Activated CD4-positive, CD25-positive, alpha-beta regulatory T cell treated with anti-CD3 and anti-CD28 coated beads, Interleukin-2, amount 50 U/mL, for 72 hours (primary cell): Measurements from ENCODE around the gene WAPL.
A peak's percentile ranks its signal among the peaks of the same experiment; 100 is the strongest.

Source experiments
- DNase-seq: peaks from one replicate; pipeline ENCODE4 v3.0.0; 2021

WAPL gene

DNA sequence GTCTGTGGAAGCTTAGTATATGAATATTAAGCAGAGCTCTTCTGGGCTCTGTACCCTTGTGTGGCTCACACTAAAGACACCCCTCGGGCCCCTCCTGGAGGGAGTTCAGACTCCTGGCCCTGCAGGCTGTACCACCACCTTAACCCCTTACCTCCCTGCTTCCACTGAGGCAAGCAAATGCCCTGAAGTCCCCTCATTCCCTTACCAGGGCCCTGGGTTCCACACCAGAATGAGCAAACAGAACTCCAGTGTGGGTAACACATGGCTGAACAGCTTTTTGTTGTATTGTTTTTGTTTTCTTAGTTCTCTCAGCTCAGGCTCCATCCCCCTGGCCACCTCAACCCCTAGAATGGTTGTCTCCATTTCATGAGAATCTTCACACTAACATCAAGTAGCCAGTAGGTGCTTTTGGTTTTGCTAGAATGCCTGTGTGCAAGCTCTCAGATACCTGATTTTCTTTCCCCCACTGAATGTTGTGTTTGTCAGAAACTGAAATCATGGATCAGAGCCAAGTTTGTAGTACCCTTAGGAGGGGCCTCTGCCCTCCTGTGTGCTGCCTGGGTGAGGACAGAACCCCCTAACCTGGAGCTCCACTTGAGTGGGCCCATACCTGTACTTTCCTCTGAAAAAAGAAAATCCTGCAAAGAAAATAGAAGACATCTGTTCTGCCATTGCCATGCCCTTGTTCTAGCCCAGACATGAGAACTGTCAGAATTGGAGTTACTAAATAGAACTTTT lies 2.8 kb upstream of the WAPL start:
- DNase-seq, result no peak

DNA sequence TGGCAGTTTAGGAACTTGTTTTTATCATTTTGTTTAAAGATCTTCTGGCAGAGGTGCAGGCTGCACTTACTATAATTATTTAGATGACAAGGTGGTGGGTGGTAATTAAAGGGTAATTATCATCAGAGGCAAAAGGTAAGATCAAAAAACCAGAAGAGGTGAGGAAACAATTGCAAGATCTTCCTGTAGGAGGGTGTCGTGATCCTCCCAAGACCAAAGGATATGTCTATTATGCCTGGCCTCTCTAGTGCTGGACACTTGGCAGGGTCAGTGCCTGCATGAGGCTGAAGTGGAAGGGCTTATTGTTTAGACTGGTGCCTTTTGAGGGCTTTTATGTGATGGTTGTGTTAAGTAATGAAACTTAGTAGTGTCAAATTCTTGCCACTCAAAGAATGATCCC lies 1.8 kb upstream of the WAPL start:
- no peak for DNase-seq

DNA sequence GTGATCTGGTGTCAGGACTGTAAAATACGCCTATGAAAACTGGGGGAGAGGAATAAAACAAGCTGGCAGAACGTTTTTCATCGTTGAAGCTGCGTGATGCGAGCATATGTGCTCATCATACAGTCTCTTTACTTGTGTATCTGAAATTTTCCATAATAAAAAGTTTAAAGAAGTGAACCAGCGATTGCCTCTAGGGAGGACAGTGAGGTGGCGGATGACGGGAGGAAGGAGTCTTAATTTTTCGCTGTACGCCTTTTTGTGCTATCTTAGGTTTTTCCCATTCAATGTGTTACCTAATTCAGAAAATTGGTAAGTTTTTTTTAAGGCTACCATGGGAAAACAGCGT lies 891 bp upstream of the WAPL start:
- no peak for DNase-seq

DNA sequence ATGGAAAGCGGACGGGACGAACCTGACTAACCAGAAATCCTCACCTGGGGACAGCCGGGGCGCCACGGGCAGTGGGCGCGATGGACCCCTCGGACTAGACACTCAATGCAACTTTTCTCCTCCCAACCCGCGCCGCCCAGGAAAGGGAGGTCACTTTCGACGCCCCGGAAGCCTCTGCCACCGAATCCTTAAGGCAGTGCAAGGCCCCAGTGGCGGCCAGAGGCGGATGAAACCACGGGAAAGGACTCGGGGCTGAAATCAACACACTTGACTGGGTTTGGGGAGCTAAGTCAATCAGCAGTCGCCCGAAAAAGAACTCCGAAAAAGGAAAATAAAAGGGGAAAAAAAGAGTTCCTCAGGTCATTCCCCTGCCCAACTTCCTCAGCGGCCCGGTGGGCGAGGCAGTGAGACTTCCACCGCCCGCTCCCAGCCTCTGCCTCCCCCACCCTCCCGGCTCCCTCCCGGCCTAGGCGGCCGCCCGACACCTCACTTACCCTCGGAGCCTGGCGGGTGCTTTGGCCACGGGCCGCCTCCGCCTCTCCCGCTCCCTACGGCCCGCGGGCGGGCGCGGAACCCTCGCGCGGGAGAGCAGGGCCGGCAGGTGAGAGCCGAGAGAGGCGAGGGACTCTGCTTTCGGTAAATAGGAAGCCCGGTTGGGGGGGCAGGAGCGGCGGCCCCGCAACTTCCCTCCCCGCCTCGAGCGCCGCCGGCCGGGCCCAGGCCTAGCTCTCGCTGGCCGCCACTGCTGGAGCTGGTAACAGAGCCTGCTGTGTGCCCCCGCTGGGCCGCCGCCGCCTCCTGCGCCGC lies 518 bp downstream of the WAPL start:
- peak; percentile 57 for DNase-seq

DNA sequence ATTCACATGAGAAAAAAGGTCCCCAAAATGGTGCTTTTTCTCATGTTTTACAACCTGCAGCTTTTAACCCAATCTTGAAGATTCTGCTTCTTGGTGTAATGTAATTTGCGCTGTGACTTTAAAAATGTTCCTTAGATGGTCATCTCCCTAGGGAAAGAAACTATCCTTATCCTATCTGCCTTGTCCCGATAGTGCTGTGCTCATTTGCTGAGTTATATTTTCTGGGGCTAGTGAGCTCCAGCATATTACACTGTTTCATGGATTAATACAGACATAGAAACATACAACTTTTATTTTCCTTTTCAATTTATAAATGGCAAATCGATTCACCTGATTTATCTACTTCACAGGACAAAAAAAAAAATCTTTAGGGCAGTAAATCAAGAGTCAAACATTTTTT lies 2.8 kb downstream of the WAPL start:
- DNase-seq, result no peak

DNA sequence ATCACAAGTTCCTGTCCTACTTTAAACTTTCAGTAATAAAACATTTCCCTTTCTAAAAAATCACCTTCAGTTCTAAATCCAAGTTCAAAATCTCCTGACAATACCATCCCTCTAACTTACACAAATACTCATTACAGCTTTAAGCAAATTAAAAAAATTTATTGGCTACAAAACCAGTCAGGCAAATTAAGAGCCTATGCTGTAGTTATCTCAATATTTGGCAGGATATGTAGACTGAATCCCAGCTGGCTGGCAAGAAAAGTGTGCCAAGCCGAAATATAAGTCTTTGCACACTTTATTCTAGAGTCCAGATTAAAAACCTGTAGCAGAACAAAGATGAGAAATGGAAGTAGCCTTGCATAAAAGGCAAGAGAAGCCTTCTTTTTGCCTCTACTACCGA lies 9.5 kb downstream of the WAPL start:
- no peak for DNase-seq

DNA sequence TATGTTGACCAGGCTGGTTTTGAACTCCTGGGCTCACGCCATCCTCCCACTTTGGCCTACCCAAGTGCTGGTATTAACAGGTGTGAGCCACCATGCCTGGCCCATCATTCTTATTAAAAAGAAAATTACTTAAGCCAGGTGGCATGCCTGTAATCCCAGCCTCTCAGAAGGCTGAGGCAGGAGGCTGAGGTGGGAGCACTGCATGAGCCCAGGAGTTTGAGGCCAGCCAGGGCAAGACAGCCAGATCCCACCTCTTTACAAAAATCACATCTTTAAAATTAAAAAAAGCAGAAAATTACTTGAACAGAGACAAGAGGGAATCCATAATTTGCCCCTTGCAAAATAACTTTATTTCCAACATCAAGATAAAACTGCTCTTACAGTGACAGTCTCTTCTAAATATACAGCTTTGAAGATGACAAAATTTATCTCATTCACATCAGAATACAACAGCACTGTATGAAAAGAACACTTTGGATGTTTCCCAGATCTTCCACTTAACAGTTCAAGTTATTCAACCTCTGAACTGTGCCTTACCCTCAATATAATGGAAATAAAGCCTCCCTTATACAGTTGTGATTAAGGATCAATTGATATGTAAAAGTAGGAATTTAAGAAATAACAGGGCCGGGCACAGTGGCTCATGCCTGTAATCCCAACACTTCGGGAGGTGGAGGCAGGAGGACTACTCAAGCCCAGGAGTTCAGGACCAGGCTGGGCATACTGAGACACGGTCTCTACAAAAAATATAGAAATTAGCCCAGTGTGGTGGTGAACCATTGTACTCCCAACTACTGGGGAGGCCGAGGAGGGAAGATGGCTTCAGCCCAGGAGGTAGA lies 10.3 kb downstream of the WAPL start:
- no peak for DNase-seq

DNA sequence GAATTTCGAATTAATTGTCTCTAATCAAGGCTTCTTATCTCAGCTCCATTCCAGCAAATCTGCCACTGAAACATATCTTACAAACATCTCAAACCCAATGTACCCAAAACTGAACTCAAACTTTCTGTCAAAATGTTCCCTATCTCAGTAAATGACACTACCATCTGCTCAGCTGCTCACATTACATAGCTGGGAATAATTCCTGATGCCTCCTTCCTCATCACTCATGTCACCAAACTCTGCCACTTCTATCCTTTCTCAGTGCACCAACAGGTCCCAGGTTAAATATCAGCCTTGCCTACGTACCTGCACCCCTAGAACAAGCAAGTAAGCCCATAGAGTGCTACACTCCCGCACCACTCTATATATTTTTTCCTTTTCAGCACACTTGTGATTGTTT lies 12.4 kb downstream of the WAPL start:
- no peak for DNase-seq

DNA sequence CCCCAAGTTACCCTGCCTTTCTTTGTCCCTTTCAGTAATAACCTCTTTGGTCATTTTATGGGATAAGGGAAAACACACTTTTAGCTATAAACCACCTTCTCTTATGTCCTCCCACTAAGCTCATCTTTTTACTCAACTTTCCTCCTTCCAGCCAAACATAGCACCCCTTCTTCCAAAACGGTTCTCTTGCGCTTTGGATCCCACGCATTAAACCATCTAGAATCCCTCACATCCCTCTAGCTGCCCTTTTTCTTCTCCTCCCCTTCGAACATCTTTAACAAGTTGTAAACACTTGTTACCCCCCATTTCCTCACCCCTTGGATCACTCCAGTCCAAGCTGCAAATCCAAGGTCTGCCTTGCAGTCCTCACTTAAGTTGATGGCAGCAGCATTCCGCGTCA lies 13.4 kb downstream of the WAPL start:
- no peak for DNase-seq

DNA sequence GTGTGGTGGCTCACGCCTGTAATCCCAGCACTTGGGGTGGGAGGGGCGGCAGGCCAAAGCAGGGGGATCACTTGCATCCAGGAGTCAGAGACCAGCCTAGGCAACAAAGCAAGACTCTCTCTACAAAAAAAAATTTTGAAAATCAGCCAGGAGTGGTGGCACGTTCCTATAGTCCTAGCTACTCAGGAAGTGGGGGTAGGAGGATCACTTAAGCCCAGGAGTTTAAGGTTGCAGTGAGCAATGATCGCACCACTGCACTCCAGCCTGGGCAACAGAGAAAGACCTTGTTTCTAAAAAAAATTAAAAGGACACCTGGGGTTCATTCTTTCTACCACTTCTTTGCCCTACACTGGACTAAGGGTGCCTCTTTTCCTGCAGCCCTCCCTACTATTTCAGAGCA lies 15.1 kb downstream of the WAPL start:
- no peak for DNase-seq

DNA sequence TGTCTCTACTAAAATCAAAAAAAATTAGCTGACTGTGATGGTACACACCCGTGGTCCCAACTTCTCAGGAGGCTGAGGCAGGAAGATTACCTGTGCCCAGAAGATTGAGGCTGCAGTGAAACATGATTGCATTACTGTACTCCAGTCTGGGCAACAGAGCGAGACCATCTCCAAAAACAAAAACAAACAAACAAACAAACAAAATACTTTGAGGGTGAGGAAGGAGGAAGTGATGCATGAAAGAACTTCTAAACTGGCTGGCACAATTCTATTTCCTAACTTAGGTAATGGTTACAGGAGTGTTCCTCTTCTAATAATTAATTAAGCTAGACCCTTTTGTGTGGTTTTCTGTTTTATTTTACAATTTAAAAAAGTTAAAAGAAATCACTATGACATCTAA lies 15.5 kb downstream of the WAPL start:
- DNase-seq, result no peak

DNA sequence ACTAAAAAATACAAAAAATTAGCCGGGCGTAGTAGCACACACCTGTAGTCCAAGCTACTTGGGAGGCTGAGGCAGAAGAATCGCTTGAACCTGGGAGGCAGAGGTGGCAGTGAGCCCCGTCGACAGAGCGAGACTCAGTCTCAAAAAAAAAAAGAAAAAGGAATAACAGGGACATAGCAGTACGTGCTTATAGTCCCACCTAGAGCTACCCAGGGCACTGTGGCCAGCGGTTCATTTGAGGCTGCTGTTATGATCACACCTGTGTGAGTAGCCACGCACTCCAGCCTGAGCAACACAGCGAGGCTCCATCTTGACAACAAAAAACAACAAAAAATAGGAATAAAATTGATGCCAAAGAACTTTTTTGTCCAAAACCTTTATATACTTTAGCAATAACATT lies 17.1 kb downstream of the WAPL start:
- DNase-seq, result no peak

DNA sequence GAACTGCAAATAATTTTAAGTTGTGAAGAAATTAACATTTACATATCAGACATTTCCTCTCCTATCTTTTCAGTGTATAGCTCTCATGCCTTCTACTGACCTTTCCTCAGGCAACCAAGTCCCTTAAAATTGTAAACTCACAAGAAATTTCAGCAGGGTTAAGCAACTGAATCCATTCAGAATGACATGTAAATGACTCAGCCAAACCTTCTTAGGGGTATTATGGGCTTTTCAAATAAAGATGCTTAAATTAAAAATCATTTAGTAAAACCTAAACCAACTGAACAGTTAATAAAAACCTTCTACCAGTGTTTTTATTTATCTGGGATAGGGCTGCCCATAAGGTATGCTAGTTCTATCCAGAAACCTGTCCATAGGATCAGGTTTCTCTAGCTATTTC lies 20.7 kb downstream of the WAPL start:
- DNase-seq, result no peak

DNA sequence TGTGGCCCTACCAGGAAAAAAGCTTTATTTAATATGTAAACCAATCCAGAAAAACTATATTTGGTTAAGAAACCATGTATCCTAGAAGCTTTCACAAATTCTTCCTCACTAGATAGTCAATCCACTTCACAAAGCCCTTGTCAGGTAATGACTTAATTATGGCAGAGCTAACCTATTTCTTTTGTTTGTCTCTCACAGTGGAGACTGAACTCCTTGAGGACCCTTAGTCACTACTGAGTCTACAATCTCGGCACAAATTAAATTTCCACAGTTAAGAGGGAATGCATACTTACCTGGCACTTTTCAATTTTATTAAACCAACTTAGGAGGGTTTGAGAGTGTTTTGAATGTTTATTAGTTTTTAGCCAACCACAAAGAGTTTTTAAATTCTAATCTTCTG lies 23.0 kb downstream of the WAPL start:
- DNase-seq, result no peak

DNA sequence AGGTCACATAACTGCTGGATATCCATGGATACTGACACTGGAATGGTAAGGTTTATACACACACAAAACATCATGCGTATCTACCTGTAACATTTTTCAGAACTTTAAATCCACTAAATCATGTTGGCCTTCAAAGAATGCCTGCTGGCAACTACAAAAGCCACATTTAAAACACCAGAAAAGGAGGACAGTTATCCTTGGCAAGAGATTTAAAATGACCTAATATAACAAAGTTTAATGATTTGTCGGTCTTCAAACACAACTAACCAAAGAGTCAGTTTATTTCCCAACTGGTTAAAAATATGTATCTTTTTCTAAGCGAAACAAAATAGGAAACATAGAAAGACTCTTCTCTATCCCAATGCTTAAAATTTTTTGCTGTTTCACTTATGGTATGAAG lies 24.0 kb downstream of the WAPL start:
- no peak for DNase-seq

DNA sequence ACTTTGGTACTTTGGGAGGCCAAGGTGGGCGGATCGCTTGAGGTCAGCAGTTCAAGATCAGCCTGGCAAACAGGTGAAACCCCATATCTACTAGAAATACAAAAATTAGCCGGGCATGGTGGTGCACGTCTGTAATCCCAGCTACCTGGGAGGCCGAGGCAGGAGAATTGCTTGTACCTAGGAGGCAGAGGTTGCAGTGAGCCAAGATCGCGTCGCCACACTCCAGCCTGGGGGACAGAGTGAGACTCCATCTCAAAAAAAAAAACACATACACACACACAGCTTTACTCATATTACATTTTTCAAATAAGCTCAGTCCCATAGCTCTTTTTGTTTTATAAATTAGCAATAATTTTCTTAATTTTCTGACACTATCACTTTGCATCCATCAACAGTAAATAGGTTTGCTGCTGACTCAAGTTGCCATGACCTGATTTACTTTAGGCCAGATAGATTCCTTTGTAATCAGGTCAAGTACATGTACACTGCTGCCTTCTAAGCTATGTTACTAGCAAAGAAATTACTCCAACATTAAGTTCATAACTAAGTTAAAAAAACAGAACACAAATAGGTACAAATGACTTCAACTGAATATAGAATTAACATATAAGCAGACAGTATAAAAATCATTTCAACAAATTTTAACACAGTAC lies 31.5 kb downstream of the WAPL start:
- DNase-seq, result no peak

DNA sequence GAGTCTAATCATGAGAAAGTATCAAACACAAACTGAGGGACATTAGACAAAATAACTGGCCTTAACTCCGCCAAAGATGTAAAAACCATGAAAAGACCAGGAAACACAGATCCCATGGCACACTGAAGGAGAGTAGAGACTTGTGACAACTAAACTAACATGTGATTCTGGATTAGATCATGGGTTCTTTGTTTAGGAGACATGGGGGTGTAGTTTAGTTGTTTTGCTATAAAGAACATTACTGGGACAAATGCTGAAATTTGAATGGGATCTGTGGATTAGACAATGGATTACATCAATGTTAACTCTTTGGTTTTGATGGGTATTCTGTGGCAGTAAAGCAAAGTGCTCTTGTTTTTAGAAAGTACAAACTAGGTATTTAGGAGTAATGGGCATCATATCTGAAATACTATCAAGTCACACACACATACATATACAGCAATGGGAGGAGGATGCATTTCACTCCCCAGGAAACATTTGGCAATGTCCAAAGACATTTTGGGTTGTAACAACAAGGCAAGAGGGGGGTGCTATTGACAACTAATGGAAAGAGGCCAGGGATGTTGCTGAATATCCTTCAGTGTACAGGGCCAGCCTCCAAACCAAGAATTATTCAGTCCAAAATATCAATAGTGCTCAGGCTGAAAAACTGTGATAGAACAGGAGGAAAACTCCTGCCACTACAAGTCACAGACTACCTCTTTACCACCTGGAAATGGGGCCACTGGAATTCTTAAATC lies 32.4 kb downstream of the WAPL start:
- no peak for DNase-seq

DNA sequence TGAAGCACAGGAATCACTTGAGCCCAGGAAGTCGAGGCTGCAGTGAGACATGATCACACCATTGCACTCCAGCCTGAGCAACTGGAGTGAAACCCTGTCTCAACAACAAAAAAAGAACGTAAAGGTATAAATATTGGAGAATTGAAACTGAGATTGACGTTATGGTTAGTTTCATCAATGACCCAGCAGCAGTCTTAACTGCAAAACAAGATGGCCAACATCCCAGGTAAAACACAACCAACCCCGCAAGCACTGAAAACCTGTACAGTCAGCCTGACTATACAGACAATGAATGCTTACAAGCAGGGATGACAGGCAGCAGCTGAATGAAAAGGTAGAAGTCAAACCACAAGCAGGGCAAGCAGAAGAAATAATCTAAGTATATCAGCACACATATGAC lies 34.7 kb downstream of the WAPL start:
- no peak for DNase-seq

DNA sequence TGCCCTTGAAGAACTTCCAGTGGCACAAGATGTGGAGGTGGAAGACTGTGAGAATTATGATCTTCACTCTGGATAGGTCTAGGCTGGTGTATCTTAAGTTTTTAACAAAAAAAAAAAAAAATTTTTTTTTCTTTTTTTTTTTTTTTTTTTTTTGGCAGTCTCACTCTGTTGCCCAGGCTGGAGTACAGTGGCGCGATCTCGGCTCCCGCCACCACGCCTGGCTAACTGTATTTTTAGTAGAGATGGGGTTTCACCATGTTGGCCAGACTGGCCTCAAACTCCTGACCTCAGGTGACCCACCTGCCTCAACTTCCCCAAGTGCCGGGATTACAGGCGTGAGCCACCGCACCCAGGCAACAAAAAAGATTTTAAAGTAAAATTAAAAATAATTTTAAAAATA lies 37.9 kb downstream of the WAPL start:
- DNase-seq, result no peak

DNA sequence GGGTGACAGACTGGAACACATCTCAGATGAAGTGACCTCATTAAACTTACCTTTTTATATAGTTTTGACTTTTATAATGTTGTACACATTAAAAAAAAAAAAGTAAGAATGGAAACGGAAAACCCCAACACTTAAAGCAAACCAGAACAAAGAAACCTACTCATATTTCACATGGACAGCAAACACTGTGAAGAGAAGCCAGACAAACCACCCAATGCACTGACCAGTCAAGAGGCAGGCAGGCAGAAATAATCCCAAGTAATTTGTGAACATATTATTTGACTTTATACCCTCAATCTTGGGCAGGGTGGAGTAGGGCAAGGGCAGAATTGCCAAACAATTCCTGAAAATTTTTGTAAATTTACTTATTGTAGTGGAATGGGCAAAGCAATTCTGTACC lies 39.8 kb downstream of the WAPL start:
- no peak for DNase-seq

DNA sequence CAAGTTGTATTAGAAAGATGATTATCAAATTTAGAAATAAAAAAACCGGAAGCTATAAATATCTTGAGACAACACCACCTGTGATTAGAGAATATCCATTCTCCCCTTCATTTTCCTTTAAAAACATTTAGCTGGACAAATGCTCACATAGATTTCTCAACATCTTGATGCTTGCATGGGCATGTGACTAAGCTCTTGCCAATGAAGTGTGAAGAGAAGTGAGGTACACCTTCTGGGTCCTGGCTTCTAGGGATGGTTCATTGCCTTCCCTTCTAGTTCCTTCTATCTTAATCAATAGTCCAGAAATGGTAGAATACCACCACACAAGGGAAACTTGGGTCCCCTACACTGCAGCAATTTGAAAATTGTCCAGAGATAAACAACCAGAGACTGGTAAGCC lies 41.0 kb downstream of the WAPL start:
- no peak for DNase-seq

DNA sequence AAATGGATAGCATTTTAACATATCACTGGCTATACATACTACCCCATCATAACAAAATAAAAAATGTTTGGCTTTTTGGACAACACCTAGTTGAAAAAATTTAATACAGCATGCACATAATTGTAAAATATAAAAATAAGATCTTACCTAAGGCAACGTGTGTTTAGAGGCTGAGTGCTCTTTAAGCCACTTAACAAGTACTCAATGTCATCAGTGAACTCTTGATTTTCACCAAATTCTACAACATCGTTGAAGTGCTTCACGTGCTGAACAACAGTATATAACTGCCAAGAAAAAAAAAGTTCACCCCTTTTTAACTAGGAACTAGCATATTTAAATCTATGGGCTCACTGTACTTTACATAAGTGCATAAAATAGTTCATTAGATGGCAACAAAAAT lies 49.5 kb downstream of the WAPL start:
- DNase-seq, result no peak
